K562 (cell line): ENCODE data around the gene CFAP90.

Experiments
- FOXJ3 ChIP-seq: sonication (generic); formaldehyde crosslinking; IDR thresholded peaks from 2 replicates; pipeline ENCODE4 v1.4.0; 2020; ENCODE audit warnings: mild to moderate bottlenecking, missing genetic modification reagents
- MAFK ChIP-seq: IDR thresholded peaks from 2 replicates; pipeline ENCODE4 v1.6.1; 2011; ENCODE audit warnings: low read length, improper control_type of control experiment
- NR2C1 ChIP-seq, 2 experiments: fragments of 450-650 bp; IDR thresholded peaks; 2 replicates each; pipeline ENCODE4 v1.6.1; 2017; ENCODE audit warnings: mild to moderate bottlenecking in 2 of 2, antibody characterized with exemption in 1 of 2, inconsistent platforms in 1 of 2, missing compliant biosample characterization in 1 of 2, missing genetic modification characterization in 1 of 2
- POLR2A ChIP-seq: fragments of 450-650 bp; conservative IDR thresholded peaks from 2 replicates; pipeline ENCODE4 v1.6.1; 2016
- POLR2AphosphoS5 ChIP-seq: IDR thresholded peaks from 2 replicates; pipeline ENCODE4 v1.6.1; 2011; ENCODE audit warnings: mild to moderate bottlenecking, low read depth, low read length, moderate library complexity; ENCODE audit not compliant: control insufficient read depth, insufficient read depth
- RBM34 ChIP-seq: fragments of 200-400 bp; formaldehyde crosslinking; IDR thresholded peaks from 2 replicates; pipeline ENCODE4 v1.6.1; 2018; ENCODE audit warnings: low read length, borderline replicate concordance; ENCODE audit not compliant: insufficient read depth
- ZNF274 ChIP-seq: IDR thresholded peaks from 2 replicates; pipeline ENCODE4 v1.6.1; 2011; ENCODE audit warnings: low read depth, mild to moderate bottlenecking, low read length, moderate library complexity, borderline replicate concordance
- TF ChIP-seq, protein P1 (sequence below): sonication (generic); formaldehyde crosslinking; IDR thresholded peaks from 2 replicates; pipeline ENCODE4 v1.5.0; 2020; ENCODE audit warnings: missing genetic modification reagents
- TF ChIP-seq, protein P2 (sequence below): fragments of 250-450 bp; sonication (Bioruptor Pico); IDR thresholded peaks from 2 replicates; pipeline ENCODE4 v1.8.0; 2022; ENCODE audit warnings: inconsistent platforms
- TF ChIP-seq, protein P3 (sequence below), 3 experiments: IDR thresholded peaks in 2 of 3; conservative IDR thresholded peaks in 1 of 3; 2 replicates each; pipeline ENCODE4 v1.5.1; 2011 to 2012; ENCODE audit warnings: low read length in 3 of 3, mild to moderate bottlenecking in 3 of 3, control low read depth in 2 of 3, improper control_type of control experiment in 1 of 3, inconsistent platforms in 1 of 3, low read depth in 1 of 3, mixed read lengths in 1 of 3, moderate library complexity in 1 of 3; ENCODE audit not compliant: insufficient read depth in 2 of 3
- TF ChIP-seq, protein P4 (sequence below): fragments of 250-450 bp; sonication (Bioruptor Pico); IDR thresholded peaks from 2 replicates; pipeline ENCODE4 v1.5.0; 2021

DNA sequence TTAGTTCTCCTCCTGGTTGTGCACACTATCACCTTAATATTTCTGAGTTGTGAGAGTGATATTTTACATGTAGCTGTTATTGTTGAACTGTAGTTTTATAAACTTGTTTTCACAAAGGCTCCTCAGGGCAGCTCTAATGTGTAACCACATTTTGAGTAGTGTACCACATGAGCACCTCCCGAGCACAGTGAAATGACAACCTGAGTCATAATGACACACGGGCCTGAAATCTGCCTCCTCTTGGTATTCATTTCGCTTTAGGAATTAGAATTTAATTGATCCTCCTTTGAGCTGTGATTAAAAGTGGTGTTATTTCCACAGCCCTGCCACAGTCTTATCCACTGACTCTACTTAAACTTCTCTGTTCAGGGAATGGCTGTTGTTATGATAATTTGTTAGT is 25.9 kb upstream of the CFAP90 start:
- TF ChIP-seq, protein P1, sequence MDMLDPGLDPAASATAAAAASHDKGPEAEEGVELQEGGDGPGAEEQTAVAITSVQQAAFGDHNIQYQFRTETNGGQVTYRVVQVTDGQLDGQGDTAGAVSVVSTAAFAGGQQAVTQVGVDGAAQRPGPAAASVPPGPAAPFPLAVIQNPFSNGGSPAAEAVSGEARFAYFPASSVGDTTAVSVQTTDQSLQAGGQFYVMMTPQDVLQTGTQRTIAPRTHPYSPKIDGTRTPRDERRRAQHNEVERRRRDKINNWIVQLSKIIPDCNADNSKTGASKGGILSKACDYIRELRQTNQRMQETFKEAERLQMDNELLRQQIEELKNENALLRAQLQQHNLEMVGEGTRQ (CRISPR knock-in tag): no peak
- TF ChIP-seq ZNF274 (no peak), FOXJ3 (CRISPR knock-in tag) (no peak), NR2C1 (IDR thresholded peaks at IDR 0.05) (no peak), NR2C1 (tag; IDR thresholded peaks at IDR 0.05) (no peak), POLR2AphosphoS5 (no peak), POLR2A (no peak), RBM34 (no peak), MAFK (no peak)
- TF ChIP-seq, protein P2, sequence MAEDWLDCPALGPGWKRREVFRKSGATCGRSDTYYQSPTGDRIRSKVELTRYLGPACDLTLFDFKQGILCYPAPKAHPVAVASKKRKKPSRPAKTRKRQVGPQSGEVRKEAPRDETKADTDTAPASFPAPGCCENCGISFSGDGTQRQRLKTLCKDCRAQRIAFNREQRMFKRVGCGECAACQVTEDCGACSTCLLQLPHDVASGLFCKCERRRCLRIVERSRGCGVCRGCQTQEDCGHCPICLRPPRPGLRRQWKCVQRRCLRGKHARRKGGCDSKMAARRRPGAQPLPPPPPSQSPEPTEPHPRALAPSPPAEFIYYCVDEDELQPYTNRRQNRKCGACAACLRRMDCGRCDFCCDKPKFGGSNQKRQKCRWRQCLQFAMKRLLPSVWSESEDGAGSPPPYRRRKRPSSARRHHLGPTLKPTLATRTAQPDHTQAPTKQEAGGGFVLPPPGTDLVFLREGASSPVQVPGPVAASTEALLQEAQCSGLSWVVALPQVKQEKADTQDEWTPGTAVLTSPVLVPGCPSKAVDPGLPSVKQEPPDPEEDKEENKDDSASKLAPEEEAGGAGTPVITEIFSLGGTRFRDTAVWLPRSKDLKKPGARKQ (CRISPR knock-in tag): no peak
- TF ChIP-seq, protein P3, sequence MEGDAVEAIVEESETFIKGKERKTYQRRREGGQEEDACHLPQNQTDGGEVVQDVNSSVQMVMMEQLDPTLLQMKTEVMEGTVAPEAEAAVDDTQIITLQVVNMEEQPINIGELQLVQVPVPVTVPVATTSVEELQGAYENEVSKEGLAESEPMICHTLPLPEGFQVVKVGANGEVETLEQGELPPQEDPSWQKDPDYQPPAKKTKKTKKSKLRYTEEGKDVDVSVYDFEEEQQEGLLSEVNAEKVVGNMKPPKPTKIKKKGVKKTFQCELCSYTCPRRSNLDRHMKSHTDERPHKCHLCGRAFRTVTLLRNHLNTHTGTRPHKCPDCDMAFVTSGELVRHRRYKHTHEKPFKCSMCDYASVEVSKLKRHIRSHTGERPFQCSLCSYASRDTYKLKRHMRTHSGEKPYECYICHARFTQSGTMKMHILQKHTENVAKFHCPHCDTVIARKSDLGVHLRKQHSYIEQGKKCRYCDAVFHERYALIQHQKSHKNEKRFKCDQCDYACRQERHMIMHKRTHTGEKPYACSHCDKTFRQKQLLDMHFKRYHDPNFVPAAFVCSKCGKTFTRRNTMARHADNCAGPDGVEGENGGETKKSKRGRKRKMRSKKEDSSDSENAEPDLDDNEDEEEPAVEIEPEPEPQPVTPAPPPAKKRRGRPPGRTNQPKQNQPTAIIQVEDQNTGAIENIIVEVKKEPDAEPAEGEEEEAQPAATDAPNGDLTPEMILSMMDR (IDR thresholded peaks at IDR 0.05 in 2 of 3, conservative IDR thresholded peaks at IDR 0.05 in 1 of 3; ENCODE audit: insufficient read depth in 2 of 3, low read depth in 1 of 3, low read length in 3 of 3): no peak
- TF ChIP-seq, protein P4, sequence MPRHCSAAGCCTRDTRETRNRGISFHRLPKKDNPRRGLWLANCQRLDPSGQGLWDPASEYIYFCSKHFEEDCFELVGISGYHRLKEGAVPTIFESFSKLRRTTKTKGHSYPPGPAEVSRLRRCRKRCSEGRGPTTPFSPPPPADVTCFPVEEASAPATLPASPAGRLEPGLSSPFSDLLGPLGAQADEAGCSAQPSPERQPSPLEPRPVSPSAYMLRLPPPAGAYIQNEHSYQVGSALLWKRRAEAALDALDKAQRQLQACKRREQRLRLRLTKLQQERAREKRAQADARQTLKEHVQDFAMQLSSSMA (CRISPR knock-in tag): no peak
